ENCODE results near the gene CLEC14A. TPM values are rescaled to one million over a fixed set of nuclear protein-coding genes. Genes with fewer than 3 reads are reported as not detected.

CLEC14A gene
- total RNA-seq, 2 donors from 2014 or later, result 9.9 to 16.8 TPM

DNA sequence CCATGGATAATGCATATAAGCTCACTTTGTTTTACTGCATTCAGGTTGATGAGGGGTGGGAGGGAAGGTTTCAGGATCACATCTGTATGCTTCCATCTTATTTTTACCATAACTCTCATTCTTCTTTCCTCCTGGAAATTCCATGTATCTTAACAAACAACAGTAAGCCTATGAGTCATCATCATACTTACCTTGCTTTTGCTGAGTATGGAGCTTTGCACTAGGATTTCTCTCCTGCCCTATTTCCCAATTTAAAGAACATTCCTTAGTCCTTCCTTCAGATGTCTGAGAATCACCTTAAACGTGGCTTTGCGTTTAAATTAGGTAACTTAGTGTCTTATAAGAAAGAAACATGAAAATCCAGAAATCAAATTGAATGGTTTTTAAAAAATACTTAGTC, 1.6 kb upstream of the CLEC14A start:
- ATAC-seq (no peak), DNase-seq (no peak)
- intact Hi-C loops (cut with DNase I), result no loop called here
- no peak overlapping the region for H3K27ac ChIP-seq
- WGBS, 2 donors, result 66 to 77% methylated on average over 2 of the region's 2 CpGs
- no peak for TF ChIP-seq CTCF (IDR thresholded peaks at IDR 0.05)
- TF ChIP-seq POLR2A (IDR thresholded peaks at IDR 0.05), result no peak
- H3K9me3 ChIP-seq, result no peaks in the 10 kb centered on the region
- peaks cover 9% of the 10 kb centered on the region for H3K4me1 ChIP-seq
- no peaks in the 10 kb centered on the region for H3K27me3 ChIP-seq
- no peak overlapping the region for H3K4me3 ChIP-seq
- H3K36me3 ChIP-seq (replicated peaks in 1 of 2; ENCODE audit: insufficient read depth in 1 of 2, low read depth in 2 of 2), result no peaks in the 10 kb centered on the region

DNA sequence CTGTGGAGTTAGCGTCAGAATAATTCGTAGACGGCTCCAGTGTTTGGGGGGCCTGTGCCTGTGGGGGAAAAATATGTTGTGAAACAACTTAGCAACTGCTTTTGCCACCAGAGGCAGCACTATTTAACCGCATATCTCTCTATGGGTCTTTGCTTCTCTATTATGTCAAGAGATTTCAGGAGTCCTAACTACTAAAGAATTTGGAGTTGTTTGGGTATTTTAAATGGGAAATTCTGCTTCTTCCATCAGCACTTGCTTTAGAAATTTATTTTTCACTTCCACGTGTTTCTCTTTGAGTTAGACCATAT, 594 bp upstream of the CLEC14A start:
- H3K4me3 ChIP-seq, result no peak overlapping the region
- no peak overlapping the region for H3K27ac ChIP-seq
- no peak for ATAC-seq

GRCh38 chr14:38255408-38255672, 553 bp downstream of the CLEC14A start:
- Histone ChIP-seq H3K27me3 (no peaks in the 10 kb centered on the region), H3K4me3 (no peak overlapping the region), H3K27ac (peak overlapping the region in 2 of 4 donors; percentile 46 to 64), H3K4me1 (peaks cover 9% of the 10 kb centered on the region), H3K36me3 (replicated peaks in 1 of 2; ENCODE audit: insufficient read depth in 1 of 2, low read depth in 2 of 2) (no peaks in the 10 kb centered on the region), H3K9me3 (no peaks in the 10 kb centered on the region)
- WGBS, 2 donors, result 0% methylated on average over 29 of the region's 29 CpGs; no CpG with 5 or more reads in 1 of the 2 donors
- DNase-seq (peak in 2 of 4 donors; percentile 8 to 47), ATAC-seq (peak; percentile 25)
- intact Hi-C loops (cut with DNase I), result no loop called here
- TF ChIP-seq CTCF (IDR thresholded peaks at IDR 0.05), result no peak
- no peak for TF ChIP-seq POLR2A (IDR thresholded peaks at IDR 0.05)

More for the DNA sequence above, 594 bp upstream of the CLEC14A start:
- Histone ChIP-seq H3K4me1 (peaks cover 9% of the 10 kb centered on the region), H3K9me3 (no peaks in the 10 kb centered on the region), H3K36me3 (replicated peaks in 1 of 2; ENCODE audit: insufficient read depth in 1 of 2, low read depth in 2 of 2) (no peaks in the 10 kb centered on the region), H3K27me3 (no peaks in the 10 kb centered on the region)
- intact Hi-C loops (cut with DNase I), result no loop called here
- peak in 1 of 4 donors; percentile 8 for DNase-seq
- WGBS, 2 donors, result 51 to 58% methylated on average over 5 of the region's 5 CpGs
- no peak for TF ChIP-seq POLR2A (IDR thresholded peaks at IDR 0.05)
- TF ChIP-seq CTCF (IDR thresholded peaks at IDR 0.05), result no peak

DNA sequence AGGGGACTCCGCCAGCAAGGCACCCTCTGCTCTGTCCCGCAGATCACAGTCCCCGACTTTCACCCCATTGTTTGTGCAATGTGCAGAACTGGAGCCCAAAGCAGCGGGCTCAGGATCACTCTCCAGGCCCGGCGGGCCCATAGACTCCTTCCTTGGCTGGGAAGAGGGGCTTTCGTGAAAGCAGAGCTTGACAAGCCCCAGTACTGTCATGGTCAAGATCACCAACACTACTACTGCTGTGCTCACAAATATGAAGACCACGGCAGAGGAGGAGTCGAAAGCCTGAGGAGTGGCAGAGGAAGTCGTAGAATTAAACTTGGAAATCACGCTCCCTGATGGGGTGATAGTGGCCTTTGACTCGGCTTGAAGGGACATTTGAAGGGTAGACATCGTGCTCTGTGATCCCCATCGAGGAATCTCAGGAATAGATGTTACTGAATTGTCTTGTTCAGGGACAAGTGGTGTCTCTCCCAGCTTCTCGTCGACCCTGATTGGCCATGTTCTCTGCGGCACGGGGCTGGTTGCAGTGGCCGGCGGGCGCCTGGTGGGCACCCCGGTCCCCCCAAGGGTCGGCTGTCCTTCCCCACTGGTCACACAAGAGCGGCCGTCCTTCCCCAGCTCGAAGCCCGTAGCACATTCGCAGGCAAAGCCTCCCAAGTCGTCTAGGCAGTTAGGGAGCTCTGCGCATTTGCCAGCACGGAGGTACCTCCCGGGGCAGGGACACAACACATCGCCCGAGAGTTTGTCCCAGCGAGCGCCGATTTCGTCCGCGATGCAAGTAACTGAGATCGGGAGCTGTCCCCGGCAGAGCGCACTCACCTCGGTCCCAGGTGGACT, 1.1 kb downstream of the CLEC14A start:
- intact Hi-C loops (cut with DNase I), result no loop called here

More for the DNA sequence above, 1.1 kb downstream of the CLEC14A start:
- no peaks in the 10 kb centered on the region for H3K9me3 ChIP-seq
- no peaks in the 10 kb centered on the region for H3K36me3 ChIP-seq (replicated peaks in 1 of 2; ENCODE audit: insufficient read depth in 1 of 2, low read depth in 2 of 2)
- no peak overlapping the region for H3K4me3 ChIP-seq
- peaks cover 9% of the 10 kb centered on the region for H3K4me1 ChIP-seq
- peak overlapping the region in 2 of 4 donors; percentile 46 to 64 for H3K27ac ChIP-seq
- TF ChIP-seq CTCF (IDR thresholded peaks at IDR 0.05) (no peak), POLR2A (IDR thresholded peaks at IDR 0.05) (no peak)
- DNase-seq, result peak in 1 of 4 donors; percentile 15
- WGBS, 2 donors, result 17 to 44% methylated on average over 14 to 44 of the region's 44 CpGs
- ATAC-seq, result no peak
- H3K27me3 ChIP-seq, result no peaks in the 10 kb centered on the region
